A673 (cell line): Measurements from ENCODE around the gene BLOC1S4. TPM values are rescaled to one million over a fixed set of nuclear protein-coding genes. Genes with fewer than 3 reads are reported as not detected.
A peak's percentile ranks its signal among the peaks of the same experiment; 100 is the strongest.

Experiments used
- BruUV-seq: library from RNA; stranded (reverse); fragments of 400-500 nt; replicated peaks from 2 replicates; lab custom pipeline; 2021; lab: Mats Ljungman, UMichigan
- CTCF ChIA-PET: fragments of 300-600 bp; sonication (Branson Sonifier 250); formaldehyde crosslinking; loops from one replicate; lab custom pipeline; 2022; ENCODE audit warnings: antibody characterized with exemption; lab: Charles Lee
- POLR2A ChIA-PET: fragments of 300-600 bp; sonication (Branson Sonifier 250); formaldehyde crosslinking; loops from one replicate; lab custom pipeline; 2022; ENCODE audit warnings: antibody characterized with exemption; ENCODE audit not compliant: low non-redundant PET; lab: Charles Lee
- DNase-seq: peaks from one replicate; pipeline ENCODE4 v3.0.0-alpha.2; 2015; ENCODE audit warnings: low spot score
- H3K27ac ChIP-seq: fragments of 200-600 bp; sonication (generic); 2 replicates; pipeline ENCODE4 v1.5.1; 2016; ENCODE audit warnings: mixed run types, low read depth, mild to moderate bottlenecking, mixed read lengths, antibody characterized with exemption, low read length; ENCODE audit not compliant: poor library complexity, severe bottlenecking
- H3K27me3 ChIP-seq: fragments of 200-600 bp; sonication (generic); replicated peaks from 2 replicates; pipeline ENCODE4 v1.6.1; 2017; ENCODE audit warnings: mixed run types, low read depth, mild to moderate bottlenecking, mixed read lengths, antibody characterized with exemption, low read length; ENCODE audit not compliant: insufficient read depth, poor library complexity
- H3K36me3 ChIP-seq: fragments of 200-600 bp; sonication (generic); 2 replicates; pipeline ENCODE4 v1.6.1; 2016; ENCODE audit warnings: mixed run types, mild to moderate bottlenecking, mixed read lengths, antibody characterized with exemption, low read length; ENCODE audit not compliant: insufficient read depth, poor library complexity, severe bottlenecking
- H3K4me1 ChIP-seq: fragments of 200-600 bp; sonication (generic); 2 replicates; pipeline ENCODE4 v1.6.1; 2017; ENCODE audit warnings: mixed run types, mild to moderate bottlenecking, mixed read lengths, antibody characterized with exemption, low read length; ENCODE audit not compliant: insufficient read depth, poor library complexity, severe bottlenecking
- H3K4me3 ChIP-seq: fragments of 200-600 bp; sonication (generic); 2 replicates; pipeline ENCODE4 v1.5.1; 2016; ENCODE audit warnings: low read depth, mixed run types, mild to moderate bottlenecking, mixed read lengths, low read length; ENCODE audit not compliant: poor library complexity, severe bottlenecking
- H3K9me3 ChIP-seq: fragments of 200-600 bp; sonication (generic); 2 replicates; pipeline ENCODE4 v1.6.1; 2016; ENCODE audit warnings: mixed run types, low read depth, mild to moderate bottlenecking, mixed read lengths, antibody characterized with exemption, low read length; ENCODE audit not compliant: poor library complexity, severe bottlenecking
- EZH2 ChIP-seq: fragments of 200-600 bp; sonication (generic); IDR thresholded peaks from 2 replicates; pipeline ENCODE4 v1.6.1; 2017; ENCODE audit warnings: borderline replicate concordance, low read depth, mild to moderate bottlenecking, mixed read lengths, antibody characterized with exemption, low read length; ENCODE audit not compliant: poor library complexity, severe bottlenecking
- intact Hi-C: fragments of 100-400 bp; cut with micrococcal nuclease; formaldehyde crosslinking; loops from one replicate; pipeline ENCODE4 v1.10.0; 2022; ENCODE audit not compliant: unreplicated experiment
- total RNA-seq: library from RNA; stranded (reverse); gene quantifications from 2 replicates; pipeline ENCODE4 v1.2.3, GENCODE V29; 2021
- TF ChIP-seq, protein P1 (sequence below): fragments of 300-800, 200-600 bp; sonication (generic); conservative IDR thresholded peaks from 2 replicates; pipeline ENCODE4 v1.5.1; 2017; ENCODE audit warnings: low read depth, mild to moderate bottlenecking, antibody characterized with exemption, low read length, moderate library complexity, mixed read lengths

The BLOC1S4 gene
- total RNA-seq, 1 experiment from 2014 or later, result 12.3 TPM

GRCh38 chr4:6686104-6686787 is 29.7 kb upstream of the BLOC1S4 start:
- intact Hi-C loops, result no loop called here
- H3K9me3 ChIP-seq, result no peaks in the 10 kb centered on the region
- POLR2A ChIA-PET, result no interaction called here

GRCh38 chr4:6687947-6688878 is 27.8 kb upstream of the BLOC1S4 start:
- POLR2A ChIA-PET, result no interaction called here
- CTCF ChIA-PET, result no interaction called here
- no TSS peak for BruUV-seq
- intact Hi-C loops, result no loop called here
- Histone ChIP-seq H3K36me3 (no peaks in the 10 kb centered on the region), H3K4me1 (no peaks in the 10 kb centered on the region), H3K4me3 (no peak overlapping the region), H3K9me3 (no peaks in the 10 kb centered on the region), H3K27me3 (no peaks in the 10 kb centered on the region), H3K27ac (no peak overlapping the region)
- no peak for TF ChIP-seq EZH2
- TF ChIP-seq, protein P1, sequence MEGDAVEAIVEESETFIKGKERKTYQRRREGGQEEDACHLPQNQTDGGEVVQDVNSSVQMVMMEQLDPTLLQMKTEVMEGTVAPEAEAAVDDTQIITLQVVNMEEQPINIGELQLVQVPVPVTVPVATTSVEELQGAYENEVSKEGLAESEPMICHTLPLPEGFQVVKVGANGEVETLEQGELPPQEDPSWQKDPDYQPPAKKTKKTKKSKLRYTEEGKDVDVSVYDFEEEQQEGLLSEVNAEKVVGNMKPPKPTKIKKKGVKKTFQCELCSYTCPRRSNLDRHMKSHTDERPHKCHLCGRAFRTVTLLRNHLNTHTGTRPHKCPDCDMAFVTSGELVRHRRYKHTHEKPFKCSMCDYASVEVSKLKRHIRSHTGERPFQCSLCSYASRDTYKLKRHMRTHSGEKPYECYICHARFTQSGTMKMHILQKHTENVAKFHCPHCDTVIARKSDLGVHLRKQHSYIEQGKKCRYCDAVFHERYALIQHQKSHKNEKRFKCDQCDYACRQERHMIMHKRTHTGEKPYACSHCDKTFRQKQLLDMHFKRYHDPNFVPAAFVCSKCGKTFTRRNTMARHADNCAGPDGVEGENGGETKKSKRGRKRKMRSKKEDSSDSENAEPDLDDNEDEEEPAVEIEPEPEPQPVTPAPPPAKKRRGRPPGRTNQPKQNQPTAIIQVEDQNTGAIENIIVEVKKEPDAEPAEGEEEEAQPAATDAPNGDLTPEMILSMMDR, result no peak
- no peak for DNase-seq

More at GRCh38 chr4:6686104-6686787, 29.7 kb upstream of the BLOC1S4 start:
- no peak overlapping the region for H3K27ac ChIP-seq
- no TSS peak for BruUV-seq
- H3K27me3 ChIP-seq, result no peaks in the 10 kb centered on the region
- no peaks in the 10 kb centered on the region for H3K36me3 ChIP-seq
- no peaks in the 10 kb centered on the region for H3K4me1 ChIP-seq
- DNase-seq, result no peak
- CTCF ChIA-PET, result no interaction called here
- no peak overlapping the region for H3K4me3 ChIP-seq
- TF ChIP-seq, protein P1, result no peak
- TF ChIP-seq EZH2, result no peak

- H3K4me3 ChIP-seq, result no peak overlapping the region
- no peaks in the 10 kb centered on the region for H3K36me3 ChIP-seq
- ChIA-PET CTCF (no interaction called here), POLR2A (no interaction called here)
- no peaks in the 10 kb centered on the region for H3K4me1 ChIP-seq
- intact Hi-C loops, result no loop called here
- no TSS peak for BruUV-seq
- H3K27me3 ChIP-seq, result no peaks in the 10 kb centered on the region
- no peak overlapping the region for H3K27ac ChIP-seq
- DNase-seq, result peak; percentile 74
- TF ChIP-seq, protein P1, result no peak
- H3K9me3 ChIP-seq, result no peaks in the 10 kb centered on the region
Measured at GRCh38 chr4:6688879-6689505, 27.0 kb upstream of the BLOC1S4 start.
